ENCODE data around the gene PPIP5K2.

Gene PPIP5K2

GRCh38 chr5:103258957-103259704, 139.0 kb downstream of the PPIP5K2 start:
- peak; percentile 64 for DNase-seq
- ATAC-seq, result peak; percentile 47
- peak overlapping the region; percentile 52 for H3K27ac Mint-ChIP-seq
- peak overlapping the region; percentile 84 for H3K4me3 Mint-ChIP-seq
- peaks cover 5% of the 10 kb centered on the region for H3K27me3 Mint-ChIP-seq
- no peaks in the 10 kb centered on the region for H3K9me3 Mint-ChIP-seq
- no peaks in the 10 kb centered on the region for H3K36me3 Mint-ChIP-seq (ENCODE audit: low read depth)
- H3K4me1 Mint-ChIP-seq, result peaks cover 32% of the 10 kb centered on the region

GRCh38 chr5:103259705-103260355, 139.7 kb downstream of the PPIP5K2 start:
- H3K9me3 Mint-ChIP-seq, result no peaks in the 10 kb centered on the region
- peaks cover 32% of the 10 kb centered on the region for H3K4me1 Mint-ChIP-seq
- H3K27ac Mint-ChIP-seq, result peak overlapping the region; percentile 52
- no peaks in the 10 kb centered on the region for H3K36me3 Mint-ChIP-seq (ENCODE audit: low read depth)
- peak overlapping the region; percentile 84 for H3K4me3 Mint-ChIP-seq
- H3K27me3 Mint-ChIP-seq, result peaks cover 3% of the 10 kb centered on the region
- ATAC-seq, result no peak
- no peak for DNase-seq

DNA sequence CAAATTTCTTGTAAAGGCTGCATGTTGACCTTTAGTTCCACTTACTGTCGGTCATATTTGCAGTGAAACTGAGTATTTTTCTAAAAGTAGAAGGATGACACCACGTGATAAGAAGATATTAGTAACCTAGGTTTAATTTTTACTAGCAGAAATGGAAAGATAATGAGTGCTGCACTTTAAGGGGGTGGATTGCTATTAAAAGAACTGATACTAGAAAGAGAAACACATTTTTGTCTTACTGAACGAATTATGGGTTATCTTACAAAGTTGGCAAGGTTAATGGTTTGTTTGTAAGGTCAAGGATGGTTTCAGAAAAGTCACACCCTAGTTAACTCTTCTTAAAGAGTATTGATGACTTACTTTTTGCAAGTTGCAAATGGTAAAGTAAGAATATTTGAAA, 140.8 kb downstream of the PPIP5K2 start:
- Mint-ChIP-seq H3K36me3 (ENCODE audit: low read depth) (peaks cover 1% of the 10 kb centered on the region), H3K4me3 (peak overlapping the region; percentile 61), H3K4me1 (peaks cover 32% of the 10 kb centered on the region), H3K9me3 (no peaks in the 10 kb centered on the region), H3K27ac (peak overlapping the region; percentile 23), H3K27me3 (no peaks in the 10 kb centered on the region)
- ATAC-seq (no peak), DNase-seq (no peak)

Measured in activated naive CD8-positive, alpha-beta T cell treated with anti-CD3 and anti-CD28 coated beads, Interleukin-2, amount 50 U/mL, for 24 hours (primary cell).